Stomach (tissue), 4 donors: Measurements from ENCODE around the gene MMP13.

Experiments
- POLR2A ChIP-seq, 4 donors: fragments of 450-650 bp; IDR thresholded peaks; one replicate each; pipeline ENCODE4 v1.6.1; 2016; ENCODE audit warnings: antibody characterized with exemption in 4 of 4, control low read depth in 2 of 4, mild to moderate bottlenecking in 1 of 4, moderate library complexity in 1 of 4
- TF ChIP-seq, protein P1 (sequence below), 7 experiments: fragments of 450-650 bp in 4 of 7; fragments of 200-600 bp in 3 of 7; sonication (generic) in 3 of 7; IDR thresholded peaks; one replicate each; pipeline ENCODE4 v1.5.1; 2016 to 2019; ENCODE audit warnings: antibody characterized with exemption in 7 of 7, control low read depth in 2 of 7, mild to moderate bottlenecking in 1 of 7

DNA sequence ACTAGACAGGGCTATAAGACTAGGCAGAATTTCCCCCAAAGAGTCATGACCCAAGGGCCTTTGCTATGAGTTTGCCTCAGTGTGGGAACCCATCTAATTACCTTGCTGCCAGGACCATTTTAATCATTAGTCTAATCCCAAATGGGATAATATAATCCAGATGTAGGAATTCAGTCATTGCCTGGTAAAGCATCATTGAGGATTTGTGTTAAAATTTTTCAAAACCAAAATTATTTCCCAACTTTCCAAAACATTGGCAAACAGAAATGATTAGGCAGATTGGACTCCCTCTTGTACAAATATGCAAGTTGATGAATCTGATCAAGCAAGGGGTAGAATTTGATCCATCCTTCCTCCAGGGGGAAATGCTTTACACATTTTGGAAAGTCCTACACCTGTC is 16.2 kb upstream of the MMP13 start:
- TF ChIP-seq, protein P1, sequence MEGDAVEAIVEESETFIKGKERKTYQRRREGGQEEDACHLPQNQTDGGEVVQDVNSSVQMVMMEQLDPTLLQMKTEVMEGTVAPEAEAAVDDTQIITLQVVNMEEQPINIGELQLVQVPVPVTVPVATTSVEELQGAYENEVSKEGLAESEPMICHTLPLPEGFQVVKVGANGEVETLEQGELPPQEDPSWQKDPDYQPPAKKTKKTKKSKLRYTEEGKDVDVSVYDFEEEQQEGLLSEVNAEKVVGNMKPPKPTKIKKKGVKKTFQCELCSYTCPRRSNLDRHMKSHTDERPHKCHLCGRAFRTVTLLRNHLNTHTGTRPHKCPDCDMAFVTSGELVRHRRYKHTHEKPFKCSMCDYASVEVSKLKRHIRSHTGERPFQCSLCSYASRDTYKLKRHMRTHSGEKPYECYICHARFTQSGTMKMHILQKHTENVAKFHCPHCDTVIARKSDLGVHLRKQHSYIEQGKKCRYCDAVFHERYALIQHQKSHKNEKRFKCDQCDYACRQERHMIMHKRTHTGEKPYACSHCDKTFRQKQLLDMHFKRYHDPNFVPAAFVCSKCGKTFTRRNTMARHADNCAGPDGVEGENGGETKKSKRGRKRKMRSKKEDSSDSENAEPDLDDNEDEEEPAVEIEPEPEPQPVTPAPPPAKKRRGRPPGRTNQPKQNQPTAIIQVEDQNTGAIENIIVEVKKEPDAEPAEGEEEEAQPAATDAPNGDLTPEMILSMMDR (IDR thresholded peaks at IDR 0.05), result no peak
- TF ChIP-seq POLR2A (IDR thresholded peaks at IDR 0.05), result no peak
